HepG2 (cell line): ENCODE results near the gene PIP4K2B. TPM values are rescaled to one million over a fixed set of nuclear protein-coding genes. Genes with fewer than 3 reads are reported as not detected.

Experiments
- GATAD2A ChIP-seq: IDR thresholded peaks from 2 replicates; pipeline ENCODE4 v1.6.1; 2016
- KMT2A ChIP-seq: sonication (generic); formaldehyde crosslinking; IDR thresholded peaks from 2 replicates; pipeline ENCODE4 v1.4.0; 2020; ENCODE audit warnings: missing genetic modification reagents
- MATR3 ChIP-seq: sonication (generic); formaldehyde crosslinking; IDR thresholded peaks from 2 replicates; pipeline ENCODE4 v1.4.0; 2020; ENCODE audit warnings: missing genetic modification reagents
- NCOA2 ChIP-seq: sonication (generic); formaldehyde crosslinking; IDR thresholded peaks from 2 replicates; pipeline ENCODE4 v1.8.0; 2022; ENCODE audit warnings: inconsistent platforms
- U2AF2 ChIP-seq: fragments of 200-400 bp; formaldehyde crosslinking; IDR thresholded peaks from 2 replicates; pipeline ENCODE4 v1.6.1; 2017; ENCODE audit warnings: low read depth, mild to moderate bottlenecking, low read length
- ZBTB40 ChIP-seq, 2 experiments: fragments of 450-650 bp in 1 of 2; sonication (generic) in 1 of 2; formaldehyde crosslinking in 1 of 2; IDR thresholded peaks; 2 replicates each; pipeline versions ENCODE4 v1.6.1 to v1.8.0; 2016 to 2022; ENCODE audit warnings: antibody characterized with exemption in 1 of 2, mild to moderate bottlenecking in 1 of 2, missing genetic modification reagents in 1 of 2
- ZNF629 ChIP-seq: sonication (generic); formaldehyde crosslinking; conservative IDR thresholded peaks from 2 replicates; pipeline ENCODE4 v1.5.0; 2020; ENCODE audit warnings: missing genetic modification reagents
- ZNF772 ChIP-seq: sonication (generic); formaldehyde crosslinking; IDR thresholded peaks from 2 replicates; pipeline ENCODE4 v1.5.0; 2020; ENCODE audit warnings: mild to moderate bottlenecking, missing genetic modification reagents
- polyA plus RNA-seq, 8 experiments: library from polyadenylated mRNA; depleted of rRNA in 3 of 8; stranded (reverse) in 7 of 8; unstranded in 1 of 8; fragments of >200 nt; fragmentation: Illumina TruSeq in 4 of 8; extraction: Trizol in 4 of 8; gene quantifications; 2 replicates each; pipeline versions ENCODE4 v1.2.1 to v1.2.3, GENCODE V29; 2011 to 2016; ENCODE audit warnings: low read depth in 4 of 8, missing spikeins in 1 of 8, mixed read lengths in 1 of 8; ENCODE audit not compliant: insufficient read depth in 1 of 8
- total RNA-seq, 5 experiments: library from RNA; depleted of rRNA; stranded (reverse); fragments of >200 nt; fragmentation: Illumina TruSeq; extraction: Trizol; gene quantifications; 2 replicates each; pipeline ENCODE4 v1.2.3, GENCODE V29; 2016; ENCODE audit warnings: low read depth in 1 of 5
- TF ChIP-seq, protein P1 (sequence below): sonication (generic); formaldehyde crosslinking; IDR thresholded peaks from 2 replicates; pipeline ENCODE4 v1.9.0; 2021; ENCODE audit warnings: missing genetic modification reagents, mild to moderate bottlenecking, borderline replicate concordance
- TF ChIP-seq, protein P2 (sequence below): sonication (generic); formaldehyde crosslinking; IDR thresholded peaks from 2 replicates; pipeline ENCODE4 v1.4.0; 2020; ENCODE audit warnings: missing genetic modification reagents; ENCODE audit errors: not compliant biosample characterization
- TF ChIP-seq, protein P3 (sequence below): IDR thresholded peaks from 2 replicates; pipeline ENCODE4 v1.6.1; 2018; ENCODE audit warnings: missing genetic modification reagents
- TF ChIP-seq, protein P4 (sequence below): sonication (generic); formaldehyde crosslinking; IDR thresholded peaks from 2 replicates; pipeline ENCODE4 v1.4.0; 2020; ENCODE audit warnings: mild to moderate bottlenecking, missing genetic modification reagents
- TF ChIP-seq, protein P5 (sequence below): IDR thresholded peaks from 2 replicates; pipeline ENCODE4 v1.6.1; 2016; ENCODE audit warnings: missing compliant biosample characterization, missing genetic modification reagents, borderline replicate concordance

Gene PIP4K2B
- total and polyA plus RNA-seq, 2 of the 13 experiments (the other 11 are each of a cell fraction or from before 2014, with no cell fraction given), result 20.4 to 54.0 TPM

DNA sequence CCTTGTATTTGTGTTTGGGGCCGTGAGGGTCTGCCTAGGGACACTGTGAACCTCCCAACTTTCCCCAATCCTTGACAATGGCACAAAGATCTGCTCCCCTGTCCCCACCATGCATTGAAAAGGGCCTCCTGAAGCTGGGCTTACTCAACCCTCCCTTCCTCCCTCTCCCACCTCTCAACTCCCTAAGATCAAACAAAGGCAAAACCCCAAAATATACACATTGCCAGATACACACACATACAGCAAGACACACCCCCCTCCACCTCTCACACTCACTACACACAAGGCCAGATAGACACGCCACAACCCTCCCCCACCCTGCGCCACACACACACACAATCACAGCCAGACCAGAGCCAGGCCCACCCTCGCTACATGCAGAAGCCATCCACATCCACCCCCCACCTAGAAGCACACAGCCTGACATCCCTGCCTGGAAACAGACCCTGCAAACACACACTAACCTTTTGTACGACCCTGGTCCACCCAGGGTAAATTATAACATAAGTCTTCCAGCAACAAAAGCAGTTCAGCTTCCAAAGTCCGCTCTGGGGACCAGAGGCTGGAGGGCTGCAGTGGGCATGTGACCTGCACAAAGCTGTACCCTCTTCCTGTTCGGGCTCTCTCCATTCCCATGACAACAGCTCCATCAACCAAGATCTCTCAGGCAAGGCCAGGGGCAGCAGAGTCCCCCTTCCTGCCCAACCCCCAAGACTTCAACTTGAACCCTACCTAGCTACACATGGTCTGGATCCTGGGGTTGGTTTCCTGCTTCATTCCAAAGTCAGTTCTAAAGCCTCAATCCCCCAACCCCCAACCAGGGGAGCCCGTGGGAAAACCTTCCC is 53.1 kb downstream of the PIP4K2B start (continued):
- TF ChIP-seq, protein P1, sequence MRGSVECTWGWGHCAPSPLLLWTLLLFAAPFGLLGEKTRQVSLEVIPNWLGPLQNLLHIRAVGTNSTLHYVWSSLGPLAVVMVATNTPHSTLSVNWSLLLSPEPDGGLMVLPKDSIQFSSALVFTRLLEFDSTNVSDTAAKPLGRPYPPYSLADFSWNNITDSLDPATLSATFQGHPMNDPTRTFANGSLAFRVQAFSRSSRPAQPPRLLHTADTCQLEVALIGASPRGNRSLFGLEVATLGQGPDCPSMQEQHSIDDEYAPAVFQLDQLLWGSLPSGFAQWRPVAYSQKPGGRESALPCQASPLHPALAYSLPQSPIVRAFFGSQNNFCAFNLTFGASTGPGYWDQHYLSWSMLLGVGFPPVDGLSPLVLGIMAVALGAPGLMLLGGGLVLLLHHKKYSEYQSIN (CRISPR knock-in tag), result no peak
- TF ChIP-seq U2AF2 (peak; percentile 96; the same call in 1 of the 2 replicates), NCOA2 (peak; percentile 69), GATAD2A (peak; percentile 74), KMT2A (CRISPR knock-in tag) (no peak), MATR3 (CRISPR knock-in tag) (no peak), ZNF629 (peak; percentile 40; the same call in 1 of the 2 replicates), ZNF772 (CRISPR knock-in tag) (peak; percentile 54; the same call in 1 of the 2 replicates), ZBTB40 (IDR thresholded peaks at IDR 0.05) (no peak; the same call in 1 of the 2 replicates), ZBTB40 (CRISPR knock-in tag; IDR thresholded peaks at IDR 0.05) (peak; percentile 23; the same call in 1 of the 2 replicates)
- TF ChIP-seq, protein P2, sequence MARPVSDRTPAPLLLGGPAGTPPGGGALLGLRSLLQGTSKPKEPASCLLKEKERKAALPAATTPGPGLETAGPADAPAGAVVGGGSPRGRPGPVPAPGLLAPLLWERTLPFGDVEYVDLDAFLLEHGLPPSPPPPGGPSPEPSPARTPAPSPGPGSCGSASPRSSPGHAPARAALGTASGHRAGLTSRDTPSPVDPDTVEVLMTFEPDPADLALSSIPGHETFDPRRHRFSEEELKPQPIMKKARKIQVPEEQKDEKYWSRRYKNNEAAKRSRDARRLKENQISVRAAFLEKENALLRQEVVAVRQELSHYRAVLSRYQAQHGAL (CRISPR knock-in tag), result no peak
- TF ChIP-seq, protein P3, sequence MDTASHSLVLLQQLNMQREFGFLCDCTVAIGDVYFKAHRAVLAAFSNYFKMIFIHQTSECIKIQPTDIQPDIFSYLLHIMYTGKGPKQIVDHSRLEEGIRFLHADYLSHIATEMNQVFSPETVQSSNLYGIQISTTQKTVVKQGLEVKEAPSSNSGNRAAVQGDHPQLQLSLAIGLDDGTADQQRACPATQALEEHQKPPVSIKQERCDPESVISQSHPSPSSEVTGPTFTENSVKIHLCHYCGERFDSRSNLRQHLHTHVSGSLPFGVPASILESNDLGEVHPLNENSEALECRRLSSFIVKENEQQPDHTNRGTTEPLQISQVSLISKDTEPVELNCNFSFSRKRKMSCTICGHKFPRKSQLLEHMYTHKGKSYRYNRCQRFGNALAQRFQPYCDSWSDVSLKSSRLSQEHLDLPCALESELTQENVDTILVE (CRISPR knock-in tag), result peak; percentile 71; the same call in 1 of the 2 replicates
- TF ChIP-seq, protein P4, sequence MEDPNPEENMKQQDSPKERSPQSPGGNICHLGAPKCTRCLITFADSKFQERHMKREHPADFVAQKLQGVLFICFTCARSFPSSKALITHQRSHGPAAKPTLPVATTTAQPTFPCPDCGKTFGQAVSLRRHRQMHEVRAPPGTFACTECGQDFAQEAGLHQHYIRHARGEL (CRISPR knock-in tag), result no peak
- TF ChIP-seq, protein P5, sequence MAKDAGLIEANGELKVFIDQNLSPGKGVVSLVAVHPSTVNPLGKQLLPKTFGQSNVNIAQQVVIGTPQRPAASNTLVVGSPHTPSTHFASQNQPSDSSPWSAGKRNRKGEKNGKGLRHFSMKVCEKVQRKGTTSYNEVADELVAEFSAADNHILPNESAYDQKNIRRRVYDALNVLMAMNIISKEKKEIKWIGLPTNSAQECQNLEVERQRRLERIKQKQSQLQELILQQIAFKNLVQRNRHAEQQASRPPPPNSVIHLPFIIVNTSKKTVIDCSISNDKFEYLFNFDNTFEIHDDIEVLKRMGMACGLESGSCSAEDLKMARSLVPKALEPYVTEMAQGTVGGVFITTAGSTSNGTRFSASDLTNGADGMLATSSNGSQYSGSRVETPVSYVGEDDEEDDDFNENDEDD (CRISPR knock-in tag), result peak; percentile 59
